ENCODE data around the gene DCDC2C.
"Not testable (repeated sequence)": the region's sequence is repeated elsewhere in the genome, so short reads cannot be mapped to it uniquely, and the experiment has no call there.

DNA sequence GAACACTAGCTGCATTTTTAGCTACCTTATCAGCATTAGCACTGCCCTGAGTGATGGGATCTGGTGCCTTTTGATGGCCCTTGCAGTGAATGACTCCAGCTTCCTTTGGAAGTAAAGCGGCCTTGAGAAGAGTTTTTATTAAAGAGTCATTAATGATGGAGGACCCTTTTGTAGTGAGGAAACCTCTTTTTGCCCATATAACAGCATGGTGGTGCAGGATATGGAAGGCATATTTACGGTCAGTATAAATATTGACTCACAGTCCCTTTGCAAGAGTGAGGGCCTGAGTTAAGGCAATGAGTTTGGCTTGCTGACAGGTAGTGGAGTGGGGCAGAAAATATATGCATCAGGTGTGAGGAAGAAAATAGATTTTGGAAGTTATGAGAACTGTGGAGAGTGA, 113.8 kb downstream of the DCDC2C start:
- TF ChIP-seq, protein P1, sequence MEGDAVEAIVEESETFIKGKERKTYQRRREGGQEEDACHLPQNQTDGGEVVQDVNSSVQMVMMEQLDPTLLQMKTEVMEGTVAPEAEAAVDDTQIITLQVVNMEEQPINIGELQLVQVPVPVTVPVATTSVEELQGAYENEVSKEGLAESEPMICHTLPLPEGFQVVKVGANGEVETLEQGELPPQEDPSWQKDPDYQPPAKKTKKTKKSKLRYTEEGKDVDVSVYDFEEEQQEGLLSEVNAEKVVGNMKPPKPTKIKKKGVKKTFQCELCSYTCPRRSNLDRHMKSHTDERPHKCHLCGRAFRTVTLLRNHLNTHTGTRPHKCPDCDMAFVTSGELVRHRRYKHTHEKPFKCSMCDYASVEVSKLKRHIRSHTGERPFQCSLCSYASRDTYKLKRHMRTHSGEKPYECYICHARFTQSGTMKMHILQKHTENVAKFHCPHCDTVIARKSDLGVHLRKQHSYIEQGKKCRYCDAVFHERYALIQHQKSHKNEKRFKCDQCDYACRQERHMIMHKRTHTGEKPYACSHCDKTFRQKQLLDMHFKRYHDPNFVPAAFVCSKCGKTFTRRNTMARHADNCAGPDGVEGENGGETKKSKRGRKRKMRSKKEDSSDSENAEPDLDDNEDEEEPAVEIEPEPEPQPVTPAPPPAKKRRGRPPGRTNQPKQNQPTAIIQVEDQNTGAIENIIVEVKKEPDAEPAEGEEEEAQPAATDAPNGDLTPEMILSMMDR (conservative IDR thresholded peaks at IDR 0.05; ENCODE audit: low read depth, low read length) = not testable (repeated sequence)
- not testable (repeated sequence) for TF ChIP-seq EZH2 (IDR thresholded peaks at IDR 0.05; ENCODE audit: low read length, unreplicated experiment)
